ENCODE data around the gene CDKN2B-AS1. TPM values are rescaled to one million over a fixed set of nuclear protein-coding genes. Genes with fewer than 3 reads are reported as not detected.

The CDKN2B-AS1 gene
- total RNA-seq, 1 donor from 2014 or later: 0.58 TPM

DNA sequence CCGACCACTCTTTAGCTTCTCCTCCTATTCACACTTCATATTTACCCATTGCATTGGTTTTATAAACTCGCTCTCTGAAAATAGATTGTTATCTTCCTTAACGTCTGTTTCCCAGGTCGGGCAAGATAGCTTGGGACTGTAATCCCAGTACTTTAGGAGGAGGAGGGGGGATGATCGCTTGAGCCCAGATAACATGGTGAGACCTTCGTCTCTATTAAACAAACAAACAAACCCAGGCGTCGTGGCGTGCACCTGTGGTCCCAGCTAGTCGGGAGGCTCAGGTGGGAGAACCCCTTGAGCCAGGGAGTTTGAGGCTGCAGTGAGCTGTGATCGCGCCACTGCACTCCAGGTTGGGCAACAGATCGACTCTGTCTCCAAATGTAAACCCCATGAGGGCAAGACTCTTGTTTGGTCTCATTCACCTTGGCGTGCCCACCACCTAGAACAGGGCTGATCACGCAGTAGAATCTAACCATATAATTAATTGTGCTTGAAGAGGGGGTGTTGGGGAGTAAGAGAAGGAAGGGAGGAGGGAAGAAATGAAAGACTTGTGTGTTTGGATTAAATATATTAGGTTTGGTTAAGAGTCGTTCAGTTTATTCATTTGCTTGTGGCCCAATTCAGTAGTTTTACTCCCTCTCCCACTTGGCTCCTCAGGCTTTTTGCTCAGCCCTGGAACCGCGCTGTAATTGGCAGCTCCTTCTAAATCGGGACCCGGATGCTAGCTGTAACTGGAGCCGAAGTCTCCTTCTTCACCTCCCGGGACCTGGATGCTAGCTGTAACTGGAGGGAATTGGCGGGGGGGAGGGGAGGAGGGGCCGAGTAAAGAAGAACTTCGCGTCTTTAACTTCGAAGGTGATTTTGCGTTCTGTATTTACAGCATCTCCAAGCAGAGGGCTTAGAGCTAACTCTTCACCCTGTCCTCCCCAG is 25.3 kb upstream of the CDKN2B-AS1 start:
- H3K4me1 Mint-ChIP-seq (ENCODE audit: unreplicated experiment): peaks cover 12% of the 10 kb centered on the region
- H3K9me3 Mint-ChIP-seq: no peaks in the 10 kb centered on the region
- H3K27me3 Mint-ChIP-seq: peaks cover 99% of the 10 kb centered on the region
- no peak for DNase-seq (ENCODE audit: extremely low spot score, unreplicated experiment)
- peak overlapping the region; percentile 22 for H3K27ac Mint-ChIP-seq
- peaks cover 3% of the 10 kb centered on the region for H3K36me3 Mint-ChIP-seq
- peak overlapping the region; percentile 73 for H3K4me3 Mint-ChIP-seq
- no peak for TF ChIP-seq CTCF (conservative IDR thresholded peaks at IDR 0.05)

DNA sequence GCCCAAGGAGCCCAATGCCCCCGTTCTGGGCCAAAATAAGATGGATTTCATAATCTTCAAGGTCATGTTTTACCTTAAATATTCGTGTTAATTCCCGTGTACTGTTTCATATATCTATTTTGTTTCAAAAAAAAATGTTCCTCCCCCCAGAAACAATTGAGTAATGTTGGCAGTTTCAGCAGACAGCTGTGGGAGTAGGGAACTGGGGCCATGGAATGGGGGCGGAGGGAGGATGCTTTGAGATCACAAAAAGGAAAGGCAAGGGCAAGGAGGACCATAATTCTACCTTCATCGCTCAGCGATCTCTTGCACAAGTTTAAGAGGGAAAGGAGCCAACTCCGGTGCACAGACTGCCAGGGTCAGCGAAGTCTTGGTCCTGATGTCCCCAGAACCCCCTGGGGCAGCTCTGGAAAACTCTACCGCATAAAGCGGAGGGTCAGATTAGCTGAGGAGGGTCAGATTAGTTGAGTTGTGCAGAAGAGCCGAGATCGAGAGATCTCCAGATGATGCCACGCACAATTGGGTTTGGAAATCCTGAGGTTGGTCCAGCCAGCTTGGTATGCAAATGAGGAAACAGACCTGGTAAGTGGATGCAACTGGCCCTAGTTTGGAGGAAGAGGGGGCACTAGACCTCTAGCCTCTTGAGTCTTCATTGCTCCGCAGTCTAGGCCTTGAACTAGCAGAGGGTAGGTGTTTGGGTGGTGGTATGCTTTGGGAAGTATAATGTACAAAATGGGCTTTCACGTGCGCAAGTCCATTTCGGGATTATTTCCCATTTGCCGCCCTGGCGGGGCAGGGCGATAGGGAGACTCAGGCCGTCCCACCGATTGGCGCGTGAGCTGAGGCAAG is 24.4 kb upstream of the CDKN2B-AS1 start:
- Mint-ChIP-seq H3K4me1 (ENCODE audit: unreplicated experiment) (peaks cover 15% of the 10 kb centered on the region), H3K27me3 (peaks cover 99% of the 10 kb centered on the region), H3K36me3 (peaks cover 3% of the 10 kb centered on the region), H3K27ac (no peak overlapping the region), H3K4me3 (peak overlapping the region; percentile 35), H3K9me3 (no peaks in the 10 kb centered on the region)
- no peak for TF ChIP-seq CTCF (conservative IDR thresholded peaks at IDR 0.05)
- DNase-seq (ENCODE audit: extremely low spot score, unreplicated experiment): no peak

- Mint-ChIP-seq H3K4me3 (peak overlapping the region; percentile 60), H3K36me3 (peaks cover 3% of the 10 kb centered on the region), H3K9me3 (no peaks in the 10 kb centered on the region), H3K27ac (peak overlapping the region; percentile 8), H3K27me3 (peaks cover 99% of the 10 kb centered on the region), H3K4me1 (ENCODE audit: unreplicated experiment) (peaks cover 15% of the 10 kb centered on the region)
- no peak for DNase-seq (ENCODE audit: extremely low spot score, unreplicated experiment)
- TF ChIP-seq CTCF (conservative IDR thresholded peaks at IDR 0.05): no peak
Measured at GRCh38 chr9:21970800-21971640, 23.6 kb upstream of the CDKN2B-AS1 start.

- Mint-ChIP-seq H3K27me3 (peaks cover 99% of the 10 kb centered on the region), H3K4me3 (no peak overlapping the region), H3K9me3 (no peaks in the 10 kb centered on the region), H3K4me1 (ENCODE audit: unreplicated experiment) (peaks cover 15% of the 10 kb centered on the region), H3K36me3 (peaks cover 3% of the 10 kb centered on the region), H3K27ac (no peak overlapping the region)
- no peak for TF ChIP-seq CTCF (conservative IDR thresholded peaks at IDR 0.05)
- no peak for DNase-seq (ENCODE audit: extremely low spot score, unreplicated experiment)
Measured at GRCh38 chr9:21972361-21972760, 22.2 kb upstream of the CDKN2B-AS1 start.

GRCh38 chr9:21974343-21974721 is 20.3 kb upstream of the CDKN2B-AS1 start:
- H3K36me3 Mint-ChIP-seq: peaks cover 3% of the 10 kb centered on the region
- TF ChIP-seq CTCF (conservative IDR thresholded peaks at IDR 0.05): no peak
- DNase-seq (ENCODE audit: extremely low spot score, unreplicated experiment): no peak
- peaks cover 99% of the 10 kb centered on the region for H3K27me3 Mint-ChIP-seq
- no peak overlapping the region for H3K27ac Mint-ChIP-seq
- peak overlapping the region; percentile 85 for H3K4me3 Mint-ChIP-seq
- peaks cover 10% of the 10 kb centered on the region for H3K4me1 Mint-ChIP-seq (ENCODE audit: unreplicated experiment)
- no peaks in the 10 kb centered on the region for H3K9me3 Mint-ChIP-seq

Data from type B pancreatic cell (in vitro differentiated cells).